ENCODE results near the gene C11orf97.
"Not testable (repeated sequence)": the region's sequence is repeated elsewhere in the genome, so short reads cannot be mapped to it uniquely, and the experiment has no call there.

C11orf97 gene

GRCh38 chr11:94525546-94526324, 13.5 kb downstream of the C11orf97 start:
- no peak for DNase-seq

- no peak for DNase-seq
These were observed 14.6 kb downstream of the C11orf97 start for GRCh38 chr11:94526645-94527438.

- no peak for DNase-seq
These were observed 16.3 kb downstream of the C11orf97 start for GRCh38 chr11:94528551-94528950.

GRCh38 chr11:94532211-94532610, 19.9 kb downstream of the C11orf97 start:
- DNase-seq = no peak

GRCh38 chr11:94533206-94533605, 20.9 kb downstream of the C11orf97 start:
- no peak for DNase-seq

- no peak for DNase-seq
These were observed 21.7 kb downstream of the C11orf97 start for GRCh38 chr11:94533696-94534630.

- no peak for DNase-seq
These were observed 24.1 kb downstream of the C11orf97 start for GRCh38 chr11:94536386-94536785.

GRCh38 chr11:94537031-94537600, 24.9 kb downstream of the C11orf97 start:
- no peak for DNase-seq

GRCh38 chr11:94539420-94539819, 27.2 kb downstream of the C11orf97 start:
- no peak for DNase-seq

GRCh38 chr11:94543695-94544645, 31.7 kb downstream of the C11orf97 start, which contains the start of gene FUT4:
FUT4 (plus strand) TSS chr11:94543921; CDS start chr11:94544134, 213 bp downstream.
- DNase-seq = peak; percentile 77

- DNase-seq = no peak
These were observed 32.5 kb downstream of the C11orf97 start for GRCh38 chr11:94544646-94545263.

GRCh38 chr11:94545264-94546161, 33.3 kb downstream of the C11orf97 start:
- DNase-seq = no peak

- DNase-seq = no peak
These were observed 33.9 kb downstream of the C11orf97 start for GRCh38 chr11:94546162-94546470.

- no peak for DNase-seq
These were observed 34.6 kb downstream of the C11orf97 start for GRCh38 chr11:94546886-94547285.

GRCh38 chr11:94549146-94549545, 36.9 kb downstream of the C11orf97 start:
- DNase-seq = no peak

GRCh38 chr11:94550513-94550912, 38.3 kb downstream of the C11orf97 start:
- no peak for DNase-seq

- DNase-seq = peak; percentile 15
These were observed 41.7 kb downstream of the C11orf97 start for GRCh38 chr11:94553938-94554337.

- not testable (repeated sequence) for DNase-seq
These were observed 43.6 kb downstream of the C11orf97 start for GRCh38 chr11:94555752-94556329.

GRCh38 chr11:94557421-94557820, 45.2 kb downstream of the C11orf97 start:
- no peak for DNase-seq

- DNase-seq = no peak
These were observed 45.7 kb downstream of the C11orf97 start for GRCh38 chr11:94557992-94558391.
